PC-3 (cell line): ENCODE results near the gene HIF1AN.

Experiments used
- EZH2 ChIP-seq: fragments of 300-600 bp; sonication (generic); IDR thresholded peaks from one replicate; pipeline ENCODE4 v1.6.1; 2017; ENCODE audit warnings: antibody characterized with exemption, mild to moderate bottlenecking, low read length; ENCODE audit not compliant: unreplicated experiment
- TF ChIP-seq, protein P1 (sequence below): fragments of 300-600 bp; sonication (generic); conservative IDR thresholded peaks from 2 replicates; pipeline ENCODE4 v1.5.1; 2017; ENCODE audit warnings: antibody characterized with exemption, low read depth, mild to moderate bottlenecking, low read length

GRCh38 chr10:100553929-100554328, 18.2 kb downstream of the HIF1AN start:
- no peak for TF ChIP-seq EZH2
- TF ChIP-seq, protein P1, sequence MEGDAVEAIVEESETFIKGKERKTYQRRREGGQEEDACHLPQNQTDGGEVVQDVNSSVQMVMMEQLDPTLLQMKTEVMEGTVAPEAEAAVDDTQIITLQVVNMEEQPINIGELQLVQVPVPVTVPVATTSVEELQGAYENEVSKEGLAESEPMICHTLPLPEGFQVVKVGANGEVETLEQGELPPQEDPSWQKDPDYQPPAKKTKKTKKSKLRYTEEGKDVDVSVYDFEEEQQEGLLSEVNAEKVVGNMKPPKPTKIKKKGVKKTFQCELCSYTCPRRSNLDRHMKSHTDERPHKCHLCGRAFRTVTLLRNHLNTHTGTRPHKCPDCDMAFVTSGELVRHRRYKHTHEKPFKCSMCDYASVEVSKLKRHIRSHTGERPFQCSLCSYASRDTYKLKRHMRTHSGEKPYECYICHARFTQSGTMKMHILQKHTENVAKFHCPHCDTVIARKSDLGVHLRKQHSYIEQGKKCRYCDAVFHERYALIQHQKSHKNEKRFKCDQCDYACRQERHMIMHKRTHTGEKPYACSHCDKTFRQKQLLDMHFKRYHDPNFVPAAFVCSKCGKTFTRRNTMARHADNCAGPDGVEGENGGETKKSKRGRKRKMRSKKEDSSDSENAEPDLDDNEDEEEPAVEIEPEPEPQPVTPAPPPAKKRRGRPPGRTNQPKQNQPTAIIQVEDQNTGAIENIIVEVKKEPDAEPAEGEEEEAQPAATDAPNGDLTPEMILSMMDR, result no peak
